ENCODE results near the gene SLC25A17.

DNA sequence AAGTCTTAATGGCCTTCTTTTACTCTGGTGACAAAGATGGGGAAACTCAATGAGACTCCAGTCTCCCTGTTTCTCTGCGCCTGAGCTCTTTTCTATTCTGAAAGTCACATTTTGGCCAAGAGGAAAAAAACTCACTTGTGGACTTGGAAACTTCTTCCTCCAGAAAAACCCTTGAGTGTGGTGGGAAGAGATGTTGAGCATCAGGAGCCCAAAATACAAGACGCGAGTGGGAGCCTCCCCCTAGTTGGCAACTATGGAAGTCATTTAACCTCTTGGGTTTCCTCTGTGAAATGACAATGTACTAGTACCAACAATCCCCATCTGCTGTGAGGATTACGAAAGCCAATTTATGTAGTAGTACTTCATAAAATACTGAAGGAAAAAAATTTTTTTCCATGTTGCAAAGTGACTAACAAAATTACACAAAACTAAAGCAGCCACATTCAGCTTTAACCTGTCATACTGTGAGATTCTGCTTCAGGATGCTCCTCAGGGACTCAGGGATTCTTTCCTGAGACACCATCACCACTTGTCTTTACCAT lies 524 bp upstream of the SLC25A17 start:
- TF ChIP-seq, protein P1, sequence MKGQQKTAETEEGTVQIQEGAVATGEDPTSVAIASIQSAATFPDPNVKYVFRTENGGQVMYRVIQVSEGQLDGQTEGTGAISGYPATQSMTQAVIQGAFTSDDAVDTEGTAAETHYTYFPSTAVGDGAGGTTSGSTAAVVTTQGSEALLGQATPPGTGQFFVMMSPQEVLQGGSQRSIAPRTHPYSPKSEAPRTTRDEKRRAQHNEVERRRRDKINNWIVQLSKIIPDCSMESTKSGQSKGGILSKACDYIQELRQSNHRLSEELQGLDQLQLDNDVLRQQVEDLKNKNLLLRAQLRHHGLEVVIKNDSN (IDR thresholded peaks at IDR 0.05) = no peak
- TF ChIP-seq EGR1 (IDR thresholded peaks at IDR 0.05) (no peak), REST (IDR thresholded peaks at IDR 0.05; ENCODE audit: low read depth) (no peak), TAF1 (IDR thresholded peaks at IDR 0.05; ENCODE audit: low read depth) (no peak), MAX (IDR thresholded peaks at IDR 0.05) (no peak), NFIC (IDR thresholded peaks at IDR 0.05) (no peak), FOXM1 (IDR thresholded peaks at IDR 0.05; ENCODE audit: borderline replicate concordance, low read depth) (no peak), TCF12 (IDR thresholded peaks at IDR 0.05; ENCODE audit: low read depth) (no peak), ZBTB7A (IDR thresholded peaks at IDR 0.05; ENCODE audit: low read depth) (no peak), RAD21 (IDR thresholded peaks at IDR 0.05; ENCODE audit: low read depth) (no peak)

All from Ishikawa (cell line).